Uterus (tissue), 4 donors: ENCODE measurements around the gene ANXA6. TPM values are rescaled to one million over a fixed set of nuclear protein-coding genes. Genes with fewer than 3 reads are reported as not detected.

ENCODE experiments used
- DNase-seq, 2 donors: peaks; one replicate each; pipeline ENCODE4 v3.0.0-alpha.2; 2019 to 2020
- H3K27ac ChIP-seq, 2 donors: fragments of 200-600 bp; sonication (generic); 1 replicate in 1 of 2; 2 replicates in 1 of 2; pipeline ENCODE4 v1.5.1; 2016 to 2018
- H3K27me3 ChIP-seq, 2 donors: fragments of 200-600 bp; sonication (generic); one replicate each; pipeline ENCODE4 v1.5.1; 2018 to 2019; ENCODE audit warnings: control low read depth in 1 of 2
- H3K36me3 ChIP-seq, 2 donors: fragments of 200-600 bp; sonication (generic); one replicate each; pipeline ENCODE4 v1.5.1; 2019; ENCODE audit warnings: control low read depth in 1 of 2
- H3K4me1 ChIP-seq, 2 donors: fragments of 200-600 bp; sonication (generic); one replicate each; pipeline ENCODE4 v1.5.1; 2018 to 2019; ENCODE audit warnings: control low read depth in 1 of 2
- H3K4me3 ChIP-seq, 2 donors: fragments of 200-600 bp; sonication (generic); 1 replicate in 1 of 2; 2 replicates in 1 of 2; pipeline ENCODE4 v1.5.1; 2018 to 2019; ENCODE audit warnings: mild to moderate bottlenecking in 1 of 2
- H3K9me3 ChIP-seq, 2 donors: fragments of 200-600 bp; sonication (generic); one replicate each; pipeline ENCODE4 v1.5.1; 2019; ENCODE audit warnings: control low read depth in 1 of 2
- POLR2A ChIP-seq, 2 donors: fragments of 450-650 bp; IDR thresholded peaks; one replicate each; pipeline ENCODE4 v1.6.1; 2016; ENCODE audit warnings: antibody characterized with exemption in 2 of 2, mild to moderate bottlenecking in 1 of 2, moderate library complexity in 1 of 2
- intact Hi-C: fragments of 100-400 bp; cut with DNase I; formaldehyde crosslinking; loops from one replicate; pipeline ENCODE4 v1.15.1; 2023; ENCODE audit warnings: low total_unique reads
- total RNA-seq, 4 donors: library from RNA; depleted of rRNA in 3 of 4; stranded (reverse); fragments of >200 nt in 3 of 4; gene quantifications; one replicate each; pipeline versions ENCODE4 v1.1.0 to v1.2.4, GENCODE V29; 2014 to 2023
- TF ChIP-seq, protein P1 (sequence below), 4 experiments: fragments of 200-600 bp in 2 of 4; fragments of 450-650 bp in 2 of 4; sonication (generic) in 2 of 4; IDR thresholded peaks; one replicate each; pipeline ENCODE4 v1.5.1; 2016 to 2019; ENCODE audit warnings: antibody characterized with exemption in 4 of 4, mild to moderate bottlenecking in 2 of 4, moderate library complexity in 1 of 4
- donor health status: DM: yes; HTN: yes; CAD: no.

Gene ANXA6
- total RNA-seq, 4 donors from 2014 or later, result 131 to 346 (median 252) TPM

DNA sequence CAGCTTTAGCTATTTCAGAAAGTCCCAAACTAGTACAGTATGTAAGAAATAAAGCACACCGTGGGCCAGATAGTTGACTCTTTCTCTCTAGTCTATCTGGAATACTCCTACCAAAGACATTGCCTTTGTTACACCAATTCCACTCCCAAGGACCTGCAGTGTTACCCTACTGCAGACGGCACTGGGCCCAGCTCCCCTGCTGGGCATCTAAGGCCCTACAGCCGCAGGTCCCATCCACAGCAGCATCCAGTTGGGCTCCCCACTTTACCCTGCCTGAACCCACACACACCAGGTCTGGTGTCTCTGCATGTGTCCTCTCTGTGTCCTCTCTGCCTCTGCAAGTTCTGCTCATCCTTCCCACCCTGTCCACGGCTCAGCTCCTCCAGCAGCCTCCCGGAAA is 99.3 kb downstream of the ANXA6 start:
- Histone ChIP-seq H3K27me3 (no peaks in the 10 kb centered on the region), H3K27ac (no peak overlapping the region), H3K36me3 (no peaks in the 10 kb centered on the region), H3K9me3 (no peaks in the 10 kb centered on the region), H3K4me3 (no peak overlapping the region), H3K4me1 (peaks cover 0 to 4% of the 10 kb centered on the region in 2 donors)
- intact Hi-C loops, result no loop called here
- no peak for DNase-seq
- TF ChIP-seq, protein P1, sequence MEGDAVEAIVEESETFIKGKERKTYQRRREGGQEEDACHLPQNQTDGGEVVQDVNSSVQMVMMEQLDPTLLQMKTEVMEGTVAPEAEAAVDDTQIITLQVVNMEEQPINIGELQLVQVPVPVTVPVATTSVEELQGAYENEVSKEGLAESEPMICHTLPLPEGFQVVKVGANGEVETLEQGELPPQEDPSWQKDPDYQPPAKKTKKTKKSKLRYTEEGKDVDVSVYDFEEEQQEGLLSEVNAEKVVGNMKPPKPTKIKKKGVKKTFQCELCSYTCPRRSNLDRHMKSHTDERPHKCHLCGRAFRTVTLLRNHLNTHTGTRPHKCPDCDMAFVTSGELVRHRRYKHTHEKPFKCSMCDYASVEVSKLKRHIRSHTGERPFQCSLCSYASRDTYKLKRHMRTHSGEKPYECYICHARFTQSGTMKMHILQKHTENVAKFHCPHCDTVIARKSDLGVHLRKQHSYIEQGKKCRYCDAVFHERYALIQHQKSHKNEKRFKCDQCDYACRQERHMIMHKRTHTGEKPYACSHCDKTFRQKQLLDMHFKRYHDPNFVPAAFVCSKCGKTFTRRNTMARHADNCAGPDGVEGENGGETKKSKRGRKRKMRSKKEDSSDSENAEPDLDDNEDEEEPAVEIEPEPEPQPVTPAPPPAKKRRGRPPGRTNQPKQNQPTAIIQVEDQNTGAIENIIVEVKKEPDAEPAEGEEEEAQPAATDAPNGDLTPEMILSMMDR (IDR thresholded peaks at IDR 0.05), result no peak
- no peak for TF ChIP-seq POLR2A (IDR thresholded peaks at IDR 0.05)

DNA sequence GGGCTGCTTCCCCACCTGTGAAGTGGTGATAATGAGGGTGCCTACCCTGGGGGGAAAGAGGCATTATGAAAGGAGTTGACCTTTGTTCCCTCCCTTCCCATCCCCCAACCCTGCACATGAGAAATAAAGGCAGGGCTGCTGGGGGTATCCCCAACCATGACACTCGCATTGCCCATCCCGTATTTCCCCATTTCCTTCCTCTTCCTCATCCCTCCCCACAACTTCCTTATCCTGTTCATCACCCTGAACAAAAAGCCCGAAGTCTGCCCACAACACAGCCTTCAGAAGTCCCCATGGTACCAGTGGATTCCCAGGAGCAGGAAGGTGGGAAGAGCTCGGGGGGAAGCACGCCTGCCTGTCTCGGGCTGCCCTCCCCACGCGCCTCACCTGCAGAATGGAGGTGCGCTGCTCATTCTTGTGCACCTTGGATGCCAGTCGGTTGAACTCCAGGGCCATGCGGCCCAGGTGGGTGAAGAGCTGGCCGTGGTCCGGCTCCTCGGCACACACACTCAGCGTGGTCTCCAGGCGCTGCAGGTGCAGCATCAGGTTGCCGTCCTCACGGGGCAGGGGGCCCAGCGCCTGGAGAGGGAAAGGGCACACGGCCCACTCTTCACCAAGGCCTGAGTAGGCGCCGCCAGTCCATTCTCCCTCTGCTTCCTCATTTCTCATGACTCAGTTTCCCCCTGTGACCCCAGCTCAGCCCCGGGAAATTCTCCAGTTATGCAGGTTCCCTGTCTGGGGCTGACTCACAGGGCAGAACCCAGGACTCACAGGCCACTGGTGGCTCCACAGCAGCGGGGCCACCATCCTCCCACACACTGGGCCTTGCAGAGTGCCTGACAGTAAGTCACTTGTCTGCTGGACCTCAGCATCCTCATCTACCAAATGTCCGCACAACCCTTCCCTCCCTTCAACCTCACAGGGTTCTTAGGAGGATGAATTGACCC is 100.9 kb downstream of the ANXA6 start:
- DNase-seq, result no peak
- H3K9me3 ChIP-seq, result no peaks in the 10 kb centered on the region
- H3K4me1 ChIP-seq, result no peaks in the 10 kb centered on the region
- intact Hi-C loops, result no loop called here
- H3K4me3 ChIP-seq, result no peak overlapping the region
- no peaks in the 10 kb centered on the region for H3K36me3 ChIP-seq
- no peaks in the 10 kb centered on the region for H3K27me3 ChIP-seq
- TF ChIP-seq POLR2A (IDR thresholded peaks at IDR 0.05), result no peak
- TF ChIP-seq, protein P1 (IDR thresholded peaks at IDR 0.05), result no peak
- no peak overlapping the region for H3K27ac ChIP-seq

DNA sequence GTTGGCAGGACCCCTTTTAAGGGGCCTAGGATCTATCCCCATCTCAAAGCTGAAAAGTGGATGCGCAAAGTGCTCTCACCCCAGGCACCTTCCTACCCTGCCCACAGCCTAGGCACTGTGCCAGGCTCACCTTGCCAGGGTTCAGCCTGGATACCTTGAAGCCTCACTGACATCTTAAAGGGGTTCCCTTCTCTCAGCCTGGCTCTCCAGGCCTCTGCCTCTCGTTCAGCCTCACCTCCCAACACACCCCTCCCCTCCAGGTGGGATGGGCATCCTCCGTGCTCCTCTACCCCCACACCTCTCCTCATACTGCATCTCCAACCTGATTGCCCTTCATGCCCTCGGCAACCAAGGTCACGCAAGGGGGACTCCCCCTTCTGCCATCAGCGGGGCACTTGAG is 102.2 kb downstream of the ANXA6 start:
- H3K27ac ChIP-seq, result no peak overlapping the region
- DNase-seq, result no peak

DNA sequence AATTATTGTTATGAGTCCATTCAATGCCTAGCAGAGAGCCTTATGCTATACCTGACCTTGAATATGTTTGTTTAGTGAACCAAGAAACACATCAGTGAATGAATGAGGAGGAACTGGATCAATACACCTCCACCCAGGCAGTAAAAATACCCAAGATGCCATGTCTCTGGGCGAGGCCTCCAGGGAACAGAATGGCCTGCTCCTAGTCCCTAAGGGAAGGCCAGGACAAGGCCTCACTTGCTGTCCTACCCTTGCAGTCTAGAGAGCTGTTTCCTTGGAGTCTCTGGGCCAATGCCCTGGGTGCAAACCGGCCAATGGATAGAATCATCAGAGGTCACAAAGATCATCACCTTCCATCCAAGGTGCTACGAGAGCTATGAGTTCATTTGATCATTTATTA is 102.9 kb downstream of the ANXA6 start:
- intact Hi-C loops, result loop anchor here (5.0 kb wide), 1 partner anchor 57 kb away; no protein-coding TSS in a partner anchor
- no peaks in the 10 kb centered on the region for H3K4me1 ChIP-seq
- H3K9me3 ChIP-seq, result no peaks in the 10 kb centered on the region
- TF ChIP-seq, protein P1 (IDR thresholded peaks at IDR 0.05), result no peak
- no peak for TF ChIP-seq POLR2A (IDR thresholded peaks at IDR 0.05)
- no peaks in the 10 kb centered on the region for H3K36me3 ChIP-seq
- no peak for DNase-seq
- H3K4me3 ChIP-seq, result no peak overlapping the region
- H3K27me3 ChIP-seq, result no peaks in the 10 kb centered on the region
- H3K27ac ChIP-seq, result no peak overlapping the region

More for the DNA sequence above, 102.2 kb downstream of the ANXA6 start:
- no peak for TF ChIP-seq POLR2A (IDR thresholded peaks at IDR 0.05)
- TF ChIP-seq, protein P1 (IDR thresholded peaks at IDR 0.05), result no peak
- Histone ChIP-seq H3K4me1 (no peaks in the 10 kb centered on the region), H3K36me3 (no peaks in the 10 kb centered on the region), H3K27me3 (no peaks in the 10 kb centered on the region), H3K4me3 (no peak overlapping the region), H3K9me3 (no peaks in the 10 kb centered on the region)
- intact Hi-C loops, result no loop called here

DNA sequence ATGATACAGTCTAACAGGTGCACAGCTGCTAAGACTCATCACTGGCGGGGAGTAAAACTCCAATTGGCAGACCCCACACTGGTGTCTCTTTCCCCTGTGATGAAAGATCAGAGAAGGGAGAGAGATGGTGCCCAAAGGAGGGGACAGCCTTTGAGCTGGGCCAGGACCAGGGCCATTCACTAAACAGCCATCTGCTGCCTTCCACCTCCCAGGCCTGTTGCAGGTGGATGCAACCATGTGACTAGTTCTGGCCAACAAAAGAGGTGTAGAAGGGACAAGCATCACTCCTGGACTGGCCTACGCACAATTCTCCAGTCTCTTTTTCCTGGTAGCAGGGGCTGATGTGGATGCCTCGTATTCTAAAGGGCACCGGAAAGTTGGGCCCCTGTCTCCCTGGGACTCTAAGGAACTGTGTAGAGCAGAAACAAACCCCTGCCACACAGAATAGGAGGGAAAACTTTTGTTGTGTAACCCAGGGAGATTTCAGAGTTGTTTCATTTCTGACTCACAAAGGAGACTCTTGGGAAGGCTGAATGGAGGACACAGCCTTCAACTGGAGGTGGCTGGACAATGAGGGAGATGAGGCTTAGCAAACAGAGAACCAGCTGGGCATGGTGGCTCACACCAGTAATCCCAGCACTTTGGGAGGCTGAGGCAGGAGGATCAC is 103.7 kb downstream of the ANXA6 start:
- no peak overlapping the region for H3K4me3 ChIP-seq
- H3K36me3 ChIP-seq, result no peaks in the 10 kb centered on the region
- H3K27ac ChIP-seq, result no peak overlapping the region
- no peaks in the 10 kb centered on the region for H3K27me3 ChIP-seq
- H3K9me3 ChIP-seq, result no peaks in the 10 kb centered on the region
- DNase-seq, result no peak
- TF ChIP-seq, protein P1 (IDR thresholded peaks at IDR 0.05), result no peak
- TF ChIP-seq POLR2A (IDR thresholded peaks at IDR 0.05), result no peak
- H3K4me1 ChIP-seq, result no peaks in the 10 kb centered on the region
- intact Hi-C loops, result loop anchor here (2.0 to 5.0 kb wide), 2 partner anchors 57 to 59 kb away; no protein-coding TSS in a partner anchor
